GM23338 (cell line): ENCODE results near the gene CTDSPL. TPM values are rescaled to one million over a fixed set of nuclear protein-coding genes. Genes with fewer than 3 reads are reported as not detected.

Experiments used
- ATAC-seq: fragments of 200-7000 bp; cut with Tn5 transposase; 3 replicates; pipeline ENCODE4 v1.9.1; 2020
- DNase-seq: peaks from one replicate; pipeline ENCODE4 v3.0.0-alpha.2; 2015; ENCODE audit warnings: low spot score
- H2AFZ ChIP-seq: fragments of 200-600 bp; sonication (generic); 2 replicates; pipeline ENCODE4 v1.8.0; 2016; ENCODE audit warnings: antibody characterized with exemption, mild to moderate bottlenecking, moderate library complexity
- H3F3A ChIP-seq: fragments of 200-600 bp; sonication (generic); replicated peaks from 2 replicates; pipeline ENCODE4 v1.8.0; 2017; ENCODE audit warnings: antibody characterized with exemption, mixed run types, low read depth
- H3K27ac ChIP-seq: fragments of 200-600 bp; sonication (generic); 2 replicates; pipeline ENCODE4 v1.6.1; 2016; ENCODE audit warnings: low read depth
- H3K27me3 ChIP-seq: fragments of 200-600 bp; sonication (generic); 2 replicates; pipeline ENCODE4 v1.8.0; 2016; ENCODE audit warnings: mild to moderate bottlenecking, mixed run types, moderate library complexity; ENCODE audit not compliant: insufficient read depth
- H3K36me3 ChIP-seq: fragments of 200-600 bp; sonication (generic); 2 replicates; pipeline ENCODE4 v1.8.0; 2016; ENCODE audit warnings: mild to moderate bottlenecking; ENCODE audit not compliant: insufficient read depth
- H3K4me1 ChIP-seq: fragments of 200-600 bp; sonication (generic); 2 replicates; pipeline ENCODE4 v1.8.0; 2016; ENCODE audit warnings: mild to moderate bottlenecking, moderate library complexity; ENCODE audit not compliant: insufficient read depth
- H3K4me2 ChIP-seq: fragments of 200-600 bp; sonication (generic); 2 replicates; pipeline ENCODE4 v1.7.1; 2017; ENCODE audit warnings: mixed run types
- H3K4me3 ChIP-seq: fragments of 200-600 bp; sonication (generic); 2 replicates; pipeline ENCODE4 v1.6.1; 2016; ENCODE audit warnings: mixed run types
- H3K79me2 ChIP-seq: fragments of 200-600 bp; sonication (generic); replicated peaks from 2 replicates; pipeline ENCODE4 v1.8.0; 2017; ENCODE audit warnings: mild to moderate bottlenecking; ENCODE audit not compliant: insufficient read depth
- H3K9me2 ChIP-seq: fragments of 200-600 bp; sonication (generic); 2 replicates; pipeline ENCODE4 v1.8.0; 2017; ENCODE audit not compliant: insufficient read depth
- H4K20me1 ChIP-seq: fragments of 200-600 bp; sonication (generic); replicated peaks from 2 replicates; pipeline ENCODE4 v1.8.0; 2017; ENCODE audit warnings: mild to moderate bottlenecking; ENCODE audit not compliant: insufficient read depth
- H3K27ac Mint-ChIP-seq: 2 replicates; pipeline ENCODE4 v1.8.0; 2020; ENCODE audit warnings: inconsistent platforms, mild to moderate bottlenecking, moderate library complexity, mixed read lengths
- H3K27me3 Mint-ChIP-seq: 3 replicates; pipeline ENCODE4 v1.8.0; 2022; ENCODE audit warnings: low read depth, mild to moderate bottlenecking, moderate library complexity, mixed read lengths, inconsistent platforms; ENCODE audit not compliant: insufficient read depth, poor library complexity
- H3K36me3 Mint-ChIP-seq: 3 replicates; pipeline ENCODE4 v1.8.0; 2021; ENCODE audit warnings: low read depth, mild to moderate bottlenecking, inconsistent platforms, moderate library complexity, mixed read lengths
- H3K4me1 Mint-ChIP-seq: 3 replicates; pipeline ENCODE4 v1.8.0; 2020; ENCODE audit warnings: mild to moderate bottlenecking, inconsistent platforms, mixed read lengths
- H3K4me3 Mint-ChIP-seq: 3 replicates; pipeline ENCODE4 v1.8.0; 2021; ENCODE audit warnings: moderate library complexity, mild to moderate bottlenecking, inconsistent platforms, mixed read lengths
- H3K9me3 Mint-ChIP-seq: 3 replicates; pipeline ENCODE4 v1.8.0; 2020; ENCODE audit warnings: moderate library complexity, mild to moderate bottlenecking, inconsistent platforms, mixed read lengths
- CREB1 ChIP-seq: fragments of 250-450 bp; sonication (Bioruptor Pico); IDR thresholded peaks from 2 replicates; pipeline ENCODE4 v1.5.0; 2020; ENCODE audit warnings: low read depth, mild to moderate bottlenecking, moderate library complexity
- EZH2 ChIP-seq: fragments of 200-600 bp; sonication (generic); IDR thresholded peaks from one replicate; pipeline ENCODE4 v1.8.0; 2017; ENCODE audit warnings: antibody characterized with exemption, mild to moderate bottlenecking, low read depth; ENCODE audit not compliant: unreplicated experiment
- EZH2phosphoT487 ChIP-seq: fragments of 200-600 bp; sonication (generic); IDR thresholded peaks from one replicate; pipeline ENCODE4 v1.8.1; 2018; ENCODE audit warnings: antibody characterized with exemption; ENCODE audit not compliant: unreplicated experiment
- JUNB ChIP-seq: IDR thresholded peaks from one replicate; pipeline ENCODE4 v1.6.1; 2016; ENCODE audit warnings: antibody characterized with exemption; ENCODE audit not compliant: unreplicated experiment
- NANOG ChIP-seq: IDR thresholded peaks from 2 replicates; pipeline ENCODE4 v1.6.1; 2016; ENCODE audit warnings: antibody characterized with exemption, borderline replicate concordance
- POLR2AphosphoS5 ChIP-seq: IDR thresholded peaks from 2 replicates; pipeline ENCODE4 v1.6.1; 2016; ENCODE audit warnings: antibody characterized with exemption, low read depth
- STAT1 ChIP-seq: IDR thresholded peaks from one replicate; pipeline ENCODE4 v1.6.1; 2016; ENCODE audit warnings: antibody characterized with exemption; ENCODE audit not compliant: unreplicated experiment
- ZNF114 ChIP-seq: fragments of 250-450 bp; sonication (Bioruptor Pico); IDR thresholded peaks from 2 replicates; pipeline ENCODE4 v1.5.0; 2020; ENCODE audit warnings: mild to moderate bottlenecking, moderate library complexity
- ZNF331 ChIP-seq: fragments of 250-450 bp; sonication (Bioruptor Pico); IDR thresholded peaks from 2 replicates; pipeline ENCODE4 v1.5.0; 2020; ENCODE audit warnings: low read depth, mild to moderate bottlenecking, moderate library complexity
- polyA plus RNA-seq: library from polyadenylated mRNA; unstranded; fragments of >200 nt; fragmentation: Nextera tagmentation; extraction: Ambion mirVana; gene quantifications from 2 replicates; pipeline ENCODE4 v1.2.1, GENCODE V29; 2016
- total RNA-seq: library from RNA; depleted of rRNA; stranded (reverse); fragments of >200 nt; shearing (Covaris generic); gene quantifications from 2 replicates; pipeline ENCODE4 v1.2.3, GENCODE V29; 2014
- TF ChIP-seq, protein P1 (sequence below): IDR thresholded peaks from 2 replicates; pipeline ENCODE4 v1.6.1; 2016; ENCODE audit warnings: antibody characterized with exemption
- TF ChIP-seq, protein P2 (sequence below): fragments of 250-450 bp; sonication (Bioruptor Pico); IDR thresholded peaks from 2 replicates; pipeline ENCODE4 v1.5.0; 2020; ENCODE audit warnings: mild to moderate bottlenecking, moderate library complexity
- TF ChIP-seq, protein P3 (sequence below), 2 experiments: fragments of 200-600 bp in 1 of 2; sonication (generic) in 1 of 2; conservative IDR thresholded peaks; 2 replicates each; pipeline versions ENCODE4 v1.5.1 to v1.6.1; 2016 to 2017; ENCODE audit warnings: antibody characterized with exemption in 2 of 2, low read depth in 2 of 2, mild to moderate bottlenecking in 2 of 2, moderate library complexity in 1 of 2
- TF ChIP-seq, protein P4 (sequence below): IDR thresholded peaks from one replicate; pipeline ENCODE4 v1.6.1; 2018; ENCODE audit warnings: antibody characterized with exemption; ENCODE audit not compliant: unreplicated experiment

CTDSPL gene
- total and polyA plus RNA-seq, 2 experiments from 2014 or later = 23.2 to 42.0 TPM

DNA sequence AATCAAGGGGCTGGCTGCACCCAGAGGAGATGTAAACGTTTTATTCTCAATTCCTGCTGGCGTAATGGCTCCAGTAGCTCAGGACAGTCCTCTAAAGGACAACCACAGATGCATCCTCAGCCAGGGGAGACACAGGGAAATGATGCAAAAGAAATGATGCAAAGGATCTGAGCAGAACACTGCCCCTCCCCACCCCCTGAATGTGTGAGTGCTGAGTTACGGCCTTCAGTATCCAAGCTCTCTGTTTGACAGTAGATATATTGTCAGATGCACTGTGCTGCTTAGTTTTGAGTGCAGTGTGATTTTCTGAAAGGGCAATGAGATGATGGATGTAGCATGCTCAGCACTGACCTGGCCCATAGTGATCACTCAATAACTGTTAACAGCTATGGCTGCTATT is 41.4 kb upstream of the CTDSPL start:
- Histone ChIP-seq H3K4me3 (no peak overlapping the region), H3K79me2 (no peaks in the 10 kb centered on the region), H3K4me1 (peaks cover 9% of the 10 kb centered on the region), H3F3A (no peaks in the 10 kb centered on the region), H4K20me1 (no peaks in the 10 kb centered on the region), H2AFZ (no peak overlapping the region), H3K4me2 (no peak overlapping the region), H3K27ac (no peak overlapping the region), H3K36me3 (no peaks in the 10 kb centered on the region), H3K27me3 (no peaks in the 10 kb centered on the region), H3K9me2 (no peaks in the 10 kb centered on the region)
- Mint-ChIP-seq H3K9me3 (no peaks in the 10 kb centered on the region; the same call in 2 of the 3 replicates), H3K4me1 (peaks cover 13% of the 10 kb centered on the region; the same call in 2 of the 3 replicates), H3K36me3 (no peaks in the 10 kb centered on the region), H3K4me3 (no peak overlapping the region), H3K27ac (no peak overlapping the region), H3K27me3 (peaks cover 5% of the 10 kb centered on the region)
- no peak for DNase-seq
- no peak for TF ChIP-seq JUNB
- no peak for TF ChIP-seq EZH2phosphoT487
- TF ChIP-seq EZH2 = no peak
- TF ChIP-seq, protein P1, sequence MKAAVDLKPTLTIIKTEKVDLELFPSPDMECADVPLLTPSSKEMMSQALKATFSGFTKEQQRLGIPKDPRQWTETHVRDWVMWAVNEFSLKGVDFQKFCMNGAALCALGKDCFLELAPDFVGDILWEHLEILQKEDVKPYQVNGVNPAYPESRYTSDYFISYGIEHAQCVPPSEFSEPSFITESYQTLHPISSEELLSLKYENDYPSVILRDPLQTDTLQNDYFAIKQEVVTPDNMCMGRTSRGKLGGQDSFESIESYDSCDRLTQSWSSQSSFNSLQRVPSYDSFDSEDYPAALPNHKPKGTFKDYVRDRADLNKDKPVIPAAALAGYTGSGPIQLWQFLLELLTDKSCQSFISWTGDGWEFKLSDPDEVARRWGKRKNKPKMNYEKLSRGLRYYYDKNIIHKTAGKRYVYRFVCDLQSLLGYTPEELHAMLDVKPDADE = no peak
- TF ChIP-seq NANOG = no peak
- TF ChIP-seq, protein P2, sequence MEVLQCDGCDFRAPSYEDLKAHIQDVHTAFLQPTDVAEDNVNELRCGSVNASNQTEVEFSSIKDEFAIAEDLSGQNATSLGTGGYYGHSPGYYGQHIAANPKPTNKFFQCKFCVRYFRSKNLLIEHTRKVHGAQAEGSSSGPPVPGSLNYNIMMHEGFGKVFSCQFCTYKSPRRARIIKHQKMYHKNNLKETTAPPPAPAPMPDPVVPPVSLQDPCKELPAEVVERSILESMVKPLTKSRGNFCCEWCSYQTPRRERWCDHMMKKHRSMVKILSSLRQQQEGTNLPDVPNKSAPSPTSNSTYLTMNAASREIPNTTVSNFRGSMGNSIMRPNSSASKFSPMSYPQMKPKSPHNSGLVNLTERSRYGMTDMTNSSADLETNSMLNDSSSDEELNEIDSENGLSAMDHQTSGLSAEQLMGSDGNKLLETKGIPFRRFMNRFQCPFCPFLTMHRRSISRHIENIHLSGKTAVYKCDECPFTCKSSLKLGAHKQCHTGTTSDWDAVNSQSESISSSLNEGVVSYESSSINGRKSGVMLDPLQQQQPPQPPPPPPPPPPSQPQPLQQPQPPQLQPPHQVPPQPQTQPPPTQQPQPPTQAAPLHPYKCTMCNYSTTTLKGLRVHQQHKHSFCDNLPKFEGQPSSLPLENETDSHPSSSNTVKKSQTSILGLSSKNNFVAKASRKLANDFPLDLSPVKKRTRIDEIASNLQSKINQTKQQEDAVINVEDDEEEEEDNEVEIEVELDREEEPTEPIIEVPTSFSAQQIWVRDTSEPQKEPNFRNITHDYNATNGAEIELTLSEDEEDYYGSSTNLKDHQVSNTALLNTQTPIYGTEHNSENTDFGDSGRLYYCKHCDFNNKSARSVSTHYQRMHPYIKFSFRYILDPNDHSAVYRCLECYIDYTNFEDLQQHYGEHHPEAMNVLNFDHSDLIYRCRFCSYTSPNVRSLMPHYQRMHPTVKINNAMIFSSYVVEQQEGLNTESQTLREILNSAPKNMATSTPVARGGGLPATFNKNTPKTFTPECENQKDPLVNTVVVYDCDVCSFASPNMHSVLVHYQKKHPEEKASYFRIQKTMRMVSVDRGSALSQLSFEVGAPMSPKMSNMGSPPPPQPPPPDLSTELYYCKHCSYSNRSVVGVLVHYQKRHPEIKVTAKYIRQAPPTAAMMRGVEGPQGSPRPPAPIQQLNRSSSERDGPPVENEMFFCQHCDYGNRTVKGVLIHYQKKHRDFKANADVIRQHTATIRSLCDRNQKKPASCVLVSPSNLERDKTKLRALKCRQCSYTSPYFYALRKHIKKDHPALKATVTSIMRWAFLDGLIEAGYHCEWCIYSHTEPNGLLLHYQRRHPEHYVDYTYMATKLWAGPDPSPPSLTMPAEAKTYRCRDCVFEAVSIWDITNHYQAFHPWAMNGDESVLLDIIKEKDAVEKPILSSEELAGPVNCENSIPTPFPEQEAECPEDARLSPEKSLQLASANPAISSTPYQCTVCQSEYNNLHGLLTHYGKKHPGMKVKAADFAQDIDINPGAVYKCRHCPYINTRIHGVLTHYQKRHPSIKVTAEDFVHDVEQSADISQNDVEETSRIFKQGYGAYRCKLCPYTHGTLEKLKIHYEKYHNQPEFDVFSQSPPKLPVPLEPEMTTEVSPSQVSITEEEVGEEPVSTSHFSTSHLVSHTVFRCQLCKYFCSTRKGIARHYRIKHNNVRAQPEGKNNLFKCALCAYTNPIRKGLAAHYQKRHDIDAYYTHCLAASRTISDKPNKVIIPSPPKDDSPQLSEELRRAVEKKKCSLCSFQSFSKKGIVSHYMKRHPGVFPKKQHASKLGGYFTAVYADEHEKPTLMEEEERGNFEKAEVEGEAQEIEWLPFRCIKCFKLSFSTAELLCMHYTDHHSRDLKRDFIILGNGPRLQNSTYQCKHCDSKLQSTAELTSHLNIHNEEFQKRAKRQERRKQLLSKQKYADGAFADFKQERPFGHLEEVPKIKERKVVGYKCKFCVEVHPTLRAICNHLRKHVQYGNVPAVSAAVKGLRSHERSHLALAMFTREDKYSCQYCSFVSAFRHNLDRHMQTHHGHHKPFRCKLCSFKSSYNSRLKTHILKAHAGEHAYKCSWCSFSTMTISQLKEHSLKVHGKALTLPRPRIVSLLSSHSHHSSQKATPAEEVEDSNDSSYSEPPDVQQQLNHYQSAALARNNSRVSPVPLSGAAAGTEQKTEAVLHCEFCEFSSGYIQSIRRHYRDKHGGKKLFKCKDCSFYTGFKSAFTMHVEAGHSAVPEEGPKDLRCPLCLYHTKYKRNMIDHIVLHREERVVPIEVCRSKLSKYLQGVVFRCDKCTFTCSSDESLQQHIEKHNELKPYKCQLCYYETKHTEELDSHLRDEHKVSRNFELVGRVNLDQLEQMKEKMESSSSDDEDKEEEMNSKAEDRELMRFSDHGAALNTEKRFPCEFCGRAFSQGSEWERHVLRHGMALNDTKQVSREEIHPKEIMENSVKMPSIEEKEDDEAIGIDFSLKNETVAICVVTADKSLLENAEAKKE (CRISPR knock-in tag) = no peak
- no peak for TF ChIP-seq STAT1
- TF ChIP-seq, protein P3, sequence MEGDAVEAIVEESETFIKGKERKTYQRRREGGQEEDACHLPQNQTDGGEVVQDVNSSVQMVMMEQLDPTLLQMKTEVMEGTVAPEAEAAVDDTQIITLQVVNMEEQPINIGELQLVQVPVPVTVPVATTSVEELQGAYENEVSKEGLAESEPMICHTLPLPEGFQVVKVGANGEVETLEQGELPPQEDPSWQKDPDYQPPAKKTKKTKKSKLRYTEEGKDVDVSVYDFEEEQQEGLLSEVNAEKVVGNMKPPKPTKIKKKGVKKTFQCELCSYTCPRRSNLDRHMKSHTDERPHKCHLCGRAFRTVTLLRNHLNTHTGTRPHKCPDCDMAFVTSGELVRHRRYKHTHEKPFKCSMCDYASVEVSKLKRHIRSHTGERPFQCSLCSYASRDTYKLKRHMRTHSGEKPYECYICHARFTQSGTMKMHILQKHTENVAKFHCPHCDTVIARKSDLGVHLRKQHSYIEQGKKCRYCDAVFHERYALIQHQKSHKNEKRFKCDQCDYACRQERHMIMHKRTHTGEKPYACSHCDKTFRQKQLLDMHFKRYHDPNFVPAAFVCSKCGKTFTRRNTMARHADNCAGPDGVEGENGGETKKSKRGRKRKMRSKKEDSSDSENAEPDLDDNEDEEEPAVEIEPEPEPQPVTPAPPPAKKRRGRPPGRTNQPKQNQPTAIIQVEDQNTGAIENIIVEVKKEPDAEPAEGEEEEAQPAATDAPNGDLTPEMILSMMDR (conservative IDR thresholded peaks at IDR 0.05; ENCODE audit: low read depth in 2 of 2) = no peak
- no peak for TF ChIP-seq CREB1 (CRISPR knock-in tag)
- TF ChIP-seq, protein P4, sequence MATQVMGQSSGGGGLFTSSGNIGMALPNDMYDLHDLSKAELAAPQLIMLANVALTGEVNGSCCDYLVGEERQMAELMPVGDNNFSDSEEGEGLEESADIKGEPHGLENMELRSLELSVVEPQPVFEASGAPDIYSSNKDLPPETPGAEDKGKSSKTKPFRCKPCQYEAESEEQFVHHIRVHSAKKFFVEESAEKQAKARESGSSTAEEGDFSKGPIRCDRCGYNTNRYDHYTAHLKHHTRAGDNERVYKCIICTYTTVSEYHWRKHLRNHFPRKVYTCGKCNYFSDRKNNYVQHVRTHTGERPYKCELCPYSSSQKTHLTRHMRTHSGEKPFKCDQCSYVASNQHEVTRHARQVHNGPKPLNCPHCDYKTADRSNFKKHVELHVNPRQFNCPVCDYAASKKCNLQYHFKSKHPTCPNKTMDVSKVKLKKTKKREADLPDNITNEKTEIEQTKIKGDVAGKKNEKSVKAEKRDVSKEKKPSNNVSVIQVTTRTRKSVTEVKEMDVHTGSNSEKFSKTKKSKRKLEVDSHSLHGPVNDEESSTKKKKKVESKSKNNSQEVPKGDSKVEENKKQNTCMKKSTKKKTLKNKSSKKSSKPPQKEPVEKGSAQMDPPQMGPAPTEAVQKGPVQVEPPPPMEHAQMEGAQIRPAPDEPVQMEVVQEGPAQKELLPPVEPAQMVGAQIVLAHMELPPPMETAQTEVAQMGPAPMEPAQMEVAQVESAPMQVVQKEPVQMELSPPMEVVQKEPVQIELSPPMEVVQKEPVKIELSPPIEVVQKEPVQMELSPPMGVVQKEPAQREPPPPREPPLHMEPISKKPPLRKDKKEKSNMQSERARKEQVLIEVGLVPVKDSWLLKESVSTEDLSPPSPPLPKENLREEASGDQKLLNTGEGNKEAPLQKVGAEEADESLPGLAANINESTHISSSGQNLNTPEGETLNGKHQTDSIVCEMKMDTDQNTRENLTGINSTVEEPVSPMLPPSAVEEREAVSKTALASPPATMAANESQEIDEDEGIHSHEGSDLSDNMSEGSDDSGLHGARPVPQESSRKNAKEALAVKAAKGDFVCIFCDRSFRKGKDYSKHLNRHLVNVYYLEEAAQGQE = no peak
- no peak for TF ChIP-seq ZNF114
- no peak for TF ChIP-seq ZNF331 (CRISPR knock-in tag)
- TF ChIP-seq POLR2AphosphoS5 = no peak
- no peak for ATAC-seq
